ENCODE results near the gene BACH2.

Gene BACH2

DNA sequence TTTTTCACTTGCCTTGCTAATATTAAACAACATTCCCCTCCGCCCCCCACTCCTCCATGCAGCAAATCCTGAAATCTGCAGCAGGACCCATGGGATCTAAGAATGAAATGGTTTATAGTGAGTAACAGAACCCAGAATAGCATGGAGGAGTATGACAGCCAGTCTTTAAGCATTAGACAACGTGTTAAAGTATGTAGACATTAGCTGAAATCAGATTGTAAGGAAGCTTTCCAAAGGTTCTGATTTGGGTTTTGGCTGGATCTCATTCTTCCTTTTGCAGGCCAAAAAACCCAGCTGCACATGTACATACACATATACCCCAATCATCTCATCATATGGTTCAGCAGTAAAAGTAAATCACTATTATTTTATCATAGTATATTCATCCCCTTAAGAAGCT is 275.9 kb downstream of the BACH2 start:
- H3K4me3 ChIP-seq (ENCODE audit: control insufficient read depth, low read depth, low read length), result no peak overlapping the region
- no peak for DNase-seq (ENCODE audit: low read depth)

GRCh38 chr6:90019216-90019615 is 277.4 kb downstream of the BACH2 start:
- no peak for DNase-seq (ENCODE audit: low read depth)
- TF ChIP-seq, protein P1, sequence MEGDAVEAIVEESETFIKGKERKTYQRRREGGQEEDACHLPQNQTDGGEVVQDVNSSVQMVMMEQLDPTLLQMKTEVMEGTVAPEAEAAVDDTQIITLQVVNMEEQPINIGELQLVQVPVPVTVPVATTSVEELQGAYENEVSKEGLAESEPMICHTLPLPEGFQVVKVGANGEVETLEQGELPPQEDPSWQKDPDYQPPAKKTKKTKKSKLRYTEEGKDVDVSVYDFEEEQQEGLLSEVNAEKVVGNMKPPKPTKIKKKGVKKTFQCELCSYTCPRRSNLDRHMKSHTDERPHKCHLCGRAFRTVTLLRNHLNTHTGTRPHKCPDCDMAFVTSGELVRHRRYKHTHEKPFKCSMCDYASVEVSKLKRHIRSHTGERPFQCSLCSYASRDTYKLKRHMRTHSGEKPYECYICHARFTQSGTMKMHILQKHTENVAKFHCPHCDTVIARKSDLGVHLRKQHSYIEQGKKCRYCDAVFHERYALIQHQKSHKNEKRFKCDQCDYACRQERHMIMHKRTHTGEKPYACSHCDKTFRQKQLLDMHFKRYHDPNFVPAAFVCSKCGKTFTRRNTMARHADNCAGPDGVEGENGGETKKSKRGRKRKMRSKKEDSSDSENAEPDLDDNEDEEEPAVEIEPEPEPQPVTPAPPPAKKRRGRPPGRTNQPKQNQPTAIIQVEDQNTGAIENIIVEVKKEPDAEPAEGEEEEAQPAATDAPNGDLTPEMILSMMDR (IDR thresholded peaks at IDR 0.05; ENCODE audit: control insufficient read depth, insufficient read depth, low read depth, low read length, missing control alignments), result no peak
- no peak overlapping the region for H3K4me3 ChIP-seq (ENCODE audit: control insufficient read depth, low read depth, low read length)

More for the DNA sequence above, 275.9 kb downstream of the BACH2 start:
- TF ChIP-seq, protein P1 (IDR thresholded peaks at IDR 0.05; ENCODE audit: control insufficient read depth, insufficient read depth, low read depth, low read length, missing control alignments), result no peak

GRCh38 chr6:90015883-90016282 is 280.8 kb downstream of the BACH2 start:
- TF ChIP-seq, protein P1 (IDR thresholded peaks at IDR 0.05; ENCODE audit: control insufficient read depth, insufficient read depth, low read depth, low read length, missing control alignments), result no peak
- no peak for DNase-seq (ENCODE audit: low read depth)
- no peak overlapping the region for H3K4me3 ChIP-seq (ENCODE audit: control insufficient read depth, low read depth, low read length)

DNA sequence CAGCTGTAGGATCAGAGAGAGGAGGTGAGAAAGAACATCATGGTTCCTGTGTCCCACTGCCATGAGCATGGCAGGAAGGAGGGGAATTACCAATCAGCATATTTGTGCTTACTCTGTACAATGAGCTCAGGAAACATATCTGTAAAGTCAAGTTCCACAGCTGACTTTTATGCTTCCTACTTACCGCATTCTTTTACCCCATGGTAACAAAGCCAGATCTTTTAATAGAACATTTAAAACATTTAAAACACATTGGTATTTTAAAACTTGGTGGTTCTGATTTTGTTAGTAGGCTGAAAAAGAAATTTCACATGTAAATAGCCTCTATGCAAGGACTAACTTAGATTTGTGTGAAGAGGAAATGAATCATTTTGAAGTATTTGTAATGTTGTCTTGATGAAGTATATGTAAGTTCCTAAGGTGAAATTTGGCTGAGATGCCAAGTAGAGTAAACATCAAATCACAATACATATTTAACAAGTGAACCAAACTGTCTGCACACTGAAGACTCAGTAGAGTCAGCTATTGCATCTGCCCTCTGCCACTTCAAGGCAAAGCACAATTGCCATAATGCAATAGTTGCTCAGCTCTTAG is 287.6 kb downstream of the BACH2 start:
- peak; percentile 10 for DNase-seq (ENCODE audit: low read depth)
- no peak overlapping the region for H3K4me3 ChIP-seq (ENCODE audit: control insufficient read depth, low read depth, low read length)
- TF ChIP-seq, protein P1 (IDR thresholded peaks at IDR 0.05; ENCODE audit: control insufficient read depth, insufficient read depth, low read depth, low read length, missing control alignments), result no peak

GRCh38 chr6:90008189-90008907 is 288.3 kb downstream of the BACH2 start:
- H3K4me3 ChIP-seq (ENCODE audit: control insufficient read depth, low read depth, low read length), result no peak overlapping the region
- TF ChIP-seq, protein P1 (IDR thresholded peaks at IDR 0.05; ENCODE audit: control insufficient read depth, insufficient read depth, low read depth, low read length, missing control alignments), result no peak
- no peak for DNase-seq (ENCODE audit: low read depth)

DNA sequence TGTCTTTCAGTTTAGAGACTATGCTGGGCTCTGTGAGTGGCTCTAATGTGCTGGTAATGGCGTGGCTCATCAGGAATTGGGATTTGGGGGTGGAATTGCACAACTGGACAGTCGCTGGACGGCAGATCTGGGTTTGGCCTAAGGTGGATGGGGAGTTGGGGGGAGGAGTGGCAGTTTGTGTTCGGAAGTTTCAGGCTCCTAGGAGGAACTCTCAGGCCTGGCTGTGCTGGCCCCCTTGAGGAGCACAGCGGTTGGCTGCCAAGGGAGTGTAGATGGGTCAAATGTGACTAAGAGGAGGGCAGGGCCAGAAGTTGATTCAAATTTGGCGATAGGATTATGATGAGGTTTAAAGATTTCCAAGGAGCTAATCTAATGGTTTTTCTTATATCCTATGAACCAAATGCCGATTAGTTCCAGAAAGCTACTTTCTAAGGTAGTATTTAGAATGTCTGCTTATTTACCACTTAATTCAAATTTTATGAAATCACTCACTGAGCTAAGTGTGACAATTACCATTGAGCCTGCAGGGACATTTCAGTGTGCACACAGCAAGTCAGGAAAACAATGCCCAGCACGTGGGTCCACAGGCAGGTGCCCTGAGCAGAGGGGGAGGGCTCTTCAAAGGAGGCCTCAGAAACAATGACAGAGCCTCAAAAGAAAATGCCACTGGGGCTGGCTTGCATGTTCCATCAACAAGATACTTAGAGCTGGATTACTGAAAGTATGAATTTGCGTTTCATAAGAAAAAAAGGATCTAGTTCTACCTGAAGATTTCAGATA is 291.4 kb downstream of the BACH2 start:
- H3K4me3 ChIP-seq (ENCODE audit: control insufficient read depth, low read depth, low read length), result no peak overlapping the region
- no peak for DNase-seq (ENCODE audit: low read depth)
- TF ChIP-seq, protein P1 (IDR thresholded peaks at IDR 0.05; ENCODE audit: control insufficient read depth, insufficient read depth, low read depth, low read length, missing control alignments), result no peak

Measured in AG09309 (cell line).